IMR-90 (cell line): ENCODE measurements around the gene REPS1. TPM values are rescaled to one million over a fixed set of nuclear protein-coding genes. Genes with fewer than 3 reads are reported as not detected.

Experiments
- ATAC-seq: fragments of 200-7000 bp; cut with Tn5 transposase; 2 replicates; pipeline ENCODE4 v1.9.1; 2020; ENCODE audit warnings: low read depth, mild to moderate bottlenecking, moderate library complexity
- BruUV-seq: library from RNA; stranded (reverse); fragments of 400-500 nt; replicated peaks from 2 replicates; lab custom pipeline; 2021; lab: Mats Ljungman, UMichigan
- CTCF ChIA-PET: fragments of 300-600 bp; formaldehyde crosslinking; extraction: SDS; loops from one replicate; lab custom pipeline; 2021; ENCODE audit warnings: antibody characterized with exemption; lab: Yijun Ruan, JAX
- POLR2A ChIA-PET: fragments of 300-600 bp; sonication (Branson Sonifier 250); formaldehyde crosslinking; loops from one replicate; lab custom pipeline; 2022; ENCODE audit warnings: antibody characterized with exemption; ENCODE audit not compliant: unreplicated experiment; lab: Charles Lee
- DNase-seq: peaks from one replicate; pipeline ENCODE4 v3.0.0; 2013
- H2AFZ ChIP-seq: replicated peaks from 2 replicates; pipeline ENCODE3; 2013; ENCODE audit warnings: low read length, mild to moderate bottlenecking; ENCODE audit not compliant: poor library complexity
- H2AK5ac ChIP-seq: 2 replicates; pipeline ENCODE4 v1.6.1; 2013; ENCODE audit warnings: low read depth, low read length, inconsistent platforms
- H2AK9ac ChIP-seq: replicated peaks from 2 replicates; pipeline ENCODE3; 2013; ENCODE audit warnings: mild to moderate bottlenecking, low read depth, low read length, moderate library complexity; ENCODE audit not compliant: poor library complexity
- H2BK120ac ChIP-seq: 2 replicates; pipeline ENCODE4 v1.6.1; 2013; ENCODE audit warnings: low read depth, low read length, inconsistent platforms
- H2BK15ac ChIP-seq: 3 replicates; pipeline ENCODE4 v1.6.1; 2013; ENCODE audit warnings: low read depth, low read length, inconsistent platforms
- H2BK20ac ChIP-seq: 2 replicates; pipeline ENCODE4 v1.6.1; 2013; ENCODE audit warnings: low read depth, mild to moderate bottlenecking, inconsistent platforms, low read length, moderate library complexity
- H2BK5ac ChIP-seq: 2 replicates; pipeline ENCODE4 v1.6.1; 2013; ENCODE audit warnings: mild to moderate bottlenecking, low read depth, low read length, inconsistent platforms; ENCODE audit not compliant: poor library complexity, severe bottlenecking
- H3K14ac ChIP-seq: replicated peaks from 2 replicates; pipeline ENCODE4 v1.6.1; 2013; ENCODE audit warnings: low read depth, low read length, inconsistent platforms
- H3K18ac ChIP-seq: 2 replicates; pipeline ENCODE4 v1.6.1; 2013; ENCODE audit warnings: low read depth, low read length, control low read depth
- H3K23ac ChIP-seq: 2 replicates; pipeline ENCODE4 v1.6.1; 2013; ENCODE audit warnings: low read depth, low read length, inconsistent platforms
- H3K27ac ChIP-seq: 2 replicates; pipeline ENCODE4 v1.5.1; 2013; ENCODE audit warnings: mild to moderate bottlenecking, control low read depth, low read length; ENCODE audit not compliant: insufficient read depth
- H3K27me3 ChIP-seq: 2 replicates; pipeline ENCODE4 v1.6.1; 2013; ENCODE audit warnings: low read length; ENCODE audit not compliant: control insufficient read depth, insufficient read depth
- H3K36me3 ChIP-seq: 2 replicates; pipeline ENCODE4 v1.6.1; 2013; ENCODE audit warnings: low read length, mixed read lengths; ENCODE audit not compliant: control insufficient read depth, insufficient read depth
- H3K4ac ChIP-seq: 2 replicates; pipeline ENCODE4 v1.6.1; 2013; ENCODE audit warnings: low read depth, low read length, inconsistent platforms
- H3K4me1 ChIP-seq: 2 replicates; pipeline ENCODE4 v1.6.1; 2013; ENCODE audit warnings: low read length, mixed read lengths; ENCODE audit not compliant: control insufficient read depth, insufficient read depth
- H3K4me2 ChIP-seq: 2 replicates; pipeline ENCODE4 v1.6.1; 2013; ENCODE audit warnings: low read depth, mild to moderate bottlenecking, control low read depth, low read length, moderate library complexity
- H3K4me3 ChIP-seq: 2 replicates; pipeline ENCODE4 v1.5.1; 2013; ENCODE audit warnings: low read depth, mild to moderate bottlenecking, control low read depth, low read length, moderate library complexity; ENCODE audit not compliant: insufficient read depth
- H3K56ac ChIP-seq: 2 replicates; pipeline ENCODE4 v1.6.1; 2013; ENCODE audit warnings: low read length, inconsistent platforms; ENCODE audit not compliant: insufficient read depth; ENCODE audit errors: extremely low read depth
- H3K79me1 ChIP-seq, 2 experiments: 2 replicates each; pipeline ENCODE4 v1.6.1; 2013; ENCODE audit warnings: low read length in 2 of 2, inconsistent platforms in 1 of 2, low read depth in 1 of 2
- H3K9ac ChIP-seq: 2 replicates; pipeline ENCODE4 v1.6.1; 2013; ENCODE audit warnings: low read depth, low read length, control low read depth
- H3K9me1 ChIP-seq: 2 replicates; pipeline ENCODE4 v1.6.1; 2013; ENCODE audit warnings: low read length, inconsistent platforms; ENCODE audit not compliant: insufficient read depth
- H3K9me3 ChIP-seq: 2 replicates; pipeline ENCODE4 v1.6.1; 2013; ENCODE audit warnings: low read length; ENCODE audit not compliant: control insufficient read depth, insufficient read depth
- H4K20me1 ChIP-seq: 2 replicates; pipeline ENCODE4 v1.6.1; 2013; ENCODE audit warnings: low read length, inconsistent platforms; ENCODE audit not compliant: insufficient read depth
- H4K5ac ChIP-seq: 2 replicates; pipeline ENCODE4 v1.6.1; 2013; ENCODE audit warnings: mild to moderate bottlenecking, low read depth, low read length, control low read depth
- H4K8ac ChIP-seq, 2 experiments: 2 replicates each; pipeline ENCODE4 v1.6.1; 2013; ENCODE audit warnings: low read depth in 2 of 2, low read length in 2 of 2, control low read depth in 1 of 2, inconsistent platforms in 1 of 2
- H4K91ac ChIP-seq: 2 replicates; pipeline ENCODE4 v1.6.1; 2013; ENCODE audit warnings: low read depth, low read length, inconsistent platforms; ENCODE audit not compliant: insufficient read depth
- BHLHE40 ChIP-seq: fragments of 150-350 bp; IDR thresholded peaks from 2 replicates; pipeline ENCODE4 v1.6.1; 2016; ENCODE audit warnings: mild to moderate bottlenecking, low read depth, low read length
- CHD1 ChIP-seq: IDR thresholded peaks from 2 replicates; pipeline ENCODE4 v1.6.1; 2012; ENCODE audit warnings: low read depth, low read length, improper control_type of control experiment
- MAFK ChIP-seq: IDR thresholded peaks from 2 replicates; pipeline ENCODE4 v1.6.1; 2012; ENCODE audit warnings: low read depth, low read length, improper control_type of control experiment
- POLR2A ChIP-seq: IDR thresholded peaks from 2 replicates; pipeline ENCODE4 v1.6.1; 2012; ENCODE audit warnings: mild to moderate bottlenecking, low read depth, low read length
- RAD21 ChIP-seq: IDR thresholded peaks from 2 replicates; pipeline ENCODE4 v1.6.1; 2012; ENCODE audit warnings: low read length, improper control_type of control experiment
- dilution Hi-C: fragments of 300-500 bp; cut with HindIII; formaldehyde crosslinking; loops from one replicate; pipeline ENCODE4 v1.14.3; 2018; ENCODE audit warnings: low sequenced_read_pairs; ENCODE audit not compliant: unreplicated experiment
- in situ Hi-C: fragments of 300-500 bp; cut with MboI; formaldehyde crosslinking; loops from 3 replicates; pipeline ENCODE4 v1.14.3; 2019; ENCODE audit warnings: low sequenced_read_pairs, inconsistent platforms, mixed read lengths
- intact Hi-C: fragments of 100-400 bp; cut with micrococcal nuclease; formaldehyde crosslinking; loops from 2 replicates; pipeline ENCODE4 v1.10.0; 2022
- polyA plus RNA-seq, 3 experiments: library from polyadenylated mRNA; depleted of rRNA; stranded (reverse); fragments of >200 nt; gene quantifications; 2 replicates each; pipeline ENCODE4 v1.2.3, GENCODE V29; 2012; ENCODE audit warnings: low replicate concordance in 1 of 3
- total RNA-seq: library from RNA; depleted of rRNA; stranded (reverse); fragments of >200 nt; gene quantifications from 2 replicates; pipeline ENCODE4 v1.2.3, GENCODE V29; 2012
- TF ChIP-seq, protein P1 (sequence below): fragments of 150-350 bp; IDR thresholded peaks from 2 replicates; pipeline ENCODE4 v1.6.1; 2016; ENCODE audit warnings: low read depth, mild to moderate bottlenecking, low read length, moderate library complexity, borderline replicate concordance
- TF ChIP-seq, protein P2 (sequence below): conservative IDR thresholded peaks from 2 replicates; pipeline ENCODE4 v1.5.1; 2012; ENCODE audit warnings: mild to moderate bottlenecking, low read depth, low read length, improper control_type of control experiment

REPS1 gene
- total and polyA plus RNA-seq, 2 of the 4 experiments (the other 2 are of a cell fraction) = 21.9 to 24.2 TPM

DNA sequence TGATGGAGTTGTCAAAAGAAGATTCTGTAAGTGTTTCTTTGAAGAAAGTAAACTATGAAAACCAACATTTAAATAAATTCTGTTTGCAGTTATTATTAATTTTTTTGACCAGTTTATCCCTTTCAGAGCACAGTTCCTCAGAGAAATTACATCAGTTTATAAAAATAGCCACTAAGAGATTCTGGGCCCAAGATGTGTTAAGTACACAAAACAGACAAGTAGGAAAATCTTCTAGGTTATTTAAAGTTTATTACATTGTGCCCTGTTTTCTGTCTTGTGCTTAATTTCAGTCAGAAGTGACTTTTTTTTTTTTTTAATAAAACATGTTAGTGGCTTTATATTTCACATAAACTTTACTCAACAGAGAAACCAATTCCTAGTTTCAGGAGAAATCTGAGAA is 119.9 kb downstream of the REPS1 start:
- no peak overlapping the region for H4K8ac ChIP-seq
- H3K27me3 ChIP-seq = peaks cover 8% of the 10 kb centered on the region
- no peak for ATAC-seq
- H3K14ac ChIP-seq = no peak overlapping the region
- TF ChIP-seq POLR2A = no peak
- TF ChIP-seq CHD1 = no peak
- TF ChIP-seq, protein P1, sequence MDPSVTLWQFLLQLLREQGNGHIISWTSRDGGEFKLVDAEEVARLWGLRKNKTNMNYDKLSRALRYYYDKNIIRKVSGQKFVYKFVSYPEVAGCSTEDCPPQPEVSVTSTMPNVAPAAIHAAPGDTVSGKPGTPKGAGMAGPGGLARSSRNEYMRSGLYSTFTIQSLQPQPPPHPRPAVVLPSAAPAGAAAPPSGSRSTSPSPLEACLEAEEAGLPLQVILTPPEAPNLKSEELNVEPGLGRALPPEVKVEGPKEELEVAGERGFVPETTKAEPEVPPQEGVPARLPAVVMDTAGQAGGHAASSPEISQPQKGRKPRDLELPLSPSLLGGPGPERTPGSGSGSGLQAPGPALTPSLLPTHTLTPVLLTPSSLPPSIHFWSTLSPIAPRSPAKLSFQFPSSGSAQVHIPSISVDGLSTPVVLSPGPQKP = no peak
- TF ChIP-seq MAFK = no peak
- no peak for TF ChIP-seq RAD21
- TF ChIP-seq BHLHE40 = no peak
- TF ChIP-seq, protein P2, sequence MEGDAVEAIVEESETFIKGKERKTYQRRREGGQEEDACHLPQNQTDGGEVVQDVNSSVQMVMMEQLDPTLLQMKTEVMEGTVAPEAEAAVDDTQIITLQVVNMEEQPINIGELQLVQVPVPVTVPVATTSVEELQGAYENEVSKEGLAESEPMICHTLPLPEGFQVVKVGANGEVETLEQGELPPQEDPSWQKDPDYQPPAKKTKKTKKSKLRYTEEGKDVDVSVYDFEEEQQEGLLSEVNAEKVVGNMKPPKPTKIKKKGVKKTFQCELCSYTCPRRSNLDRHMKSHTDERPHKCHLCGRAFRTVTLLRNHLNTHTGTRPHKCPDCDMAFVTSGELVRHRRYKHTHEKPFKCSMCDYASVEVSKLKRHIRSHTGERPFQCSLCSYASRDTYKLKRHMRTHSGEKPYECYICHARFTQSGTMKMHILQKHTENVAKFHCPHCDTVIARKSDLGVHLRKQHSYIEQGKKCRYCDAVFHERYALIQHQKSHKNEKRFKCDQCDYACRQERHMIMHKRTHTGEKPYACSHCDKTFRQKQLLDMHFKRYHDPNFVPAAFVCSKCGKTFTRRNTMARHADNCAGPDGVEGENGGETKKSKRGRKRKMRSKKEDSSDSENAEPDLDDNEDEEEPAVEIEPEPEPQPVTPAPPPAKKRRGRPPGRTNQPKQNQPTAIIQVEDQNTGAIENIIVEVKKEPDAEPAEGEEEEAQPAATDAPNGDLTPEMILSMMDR = no peak
- H3K36me3 ChIP-seq = no peaks in the 10 kb centered on the region
- no peak overlapping the region for H2BK15ac ChIP-seq
- H3K79me1 ChIP-seq = no peaks in the 10 kb centered on the region
- no peaks in the 10 kb centered on the region for H3K9me1 ChIP-seq
- no TSS peak for BruUV-seq
- no peak for DNase-seq
- no peaks in the 10 kb centered on the region for H4K20me1 ChIP-seq
- no peak overlapping the region for H3K4ac ChIP-seq
- ChIA-PET POLR2A (no interaction called here), CTCF (no interaction called here)
- H2BK20ac ChIP-seq = no peak overlapping the region
- in situ Hi-C loops (no loop called here), intact Hi-C loops (no loop called here), dilution Hi-C loops (no loop called here)
- no peak overlapping the region for H2AK9ac ChIP-seq
- no peak overlapping the region for H4K5ac ChIP-seq
- H2BK120ac ChIP-seq = no peak overlapping the region
- no peak overlapping the region for H3K4me2 ChIP-seq
- H2AK5ac ChIP-seq = no peak overlapping the region
- H2BK5ac ChIP-seq = no peak overlapping the region
- H2AFZ ChIP-seq = no peak overlapping the region
- no peak overlapping the region for H3K4me3 ChIP-seq
- no peak overlapping the region for H3K9ac ChIP-seq
- H3K27ac ChIP-seq = no peak overlapping the region
- no peaks in the 10 kb centered on the region for H3K9me3 ChIP-seq
- no peak overlapping the region for H4K91ac ChIP-seq
- H3K56ac ChIP-seq = no peak overlapping the region
- H3K23ac ChIP-seq = no peak overlapping the region
- no peaks in the 10 kb centered on the region for H3K4me1 ChIP-seq
- H3K18ac ChIP-seq = no peak overlapping the region
